ENCODE results near the gene CYREN. TPM values are rescaled to one million over a fixed set of nuclear protein-coding genes. Genes with fewer than 3 reads are reported as not detected.

Gene CYREN
- total and polyA plus RNA-seq, 2 of the 13 experiments (the other 11 are each of a cell fraction or from before 2014, with no cell fraction given): 20.7 to 60.7 TPM

- TF ChIP-seq POGZ (CRISPR knock-in tag; IDR thresholded peaks at IDR 0.05): peak; percentile 93
- peak; percentile 83 for TF ChIP-seq ZFP90 (CRISPR knock-in tag; IDR thresholded peaks at IDR 0.05; ENCODE audit: borderline replicate concordance)
- TF ChIP-seq SMC3 (IDR thresholded peaks at IDR 0.05; ENCODE audit: low read length): peak; percentile 11; the same call in 1 of the 2 replicates
- TF ChIP-seq ZNF382 (CRISPR knock-in tag; IDR thresholded peaks at IDR 0.05; ENCODE audit: borderline replicate concordance): no peak
- TF ChIP-seq IRX3 (CRISPR knock-in tag; IDR thresholded peaks at IDR 0.05; ENCODE audit: borderline replicate concordance, low read depth): 0 out of 2 replicates have a peak, but pooled peaks have one; percentile 35
- peak; percentile 60; the same call in 1 of the 2 replicates for TF ChIP-seq ZIK1 (CRISPR knock-in tag; IDR thresholded peaks at IDR 0.05; ENCODE audit: borderline replicate concordance, low read depth)
- no peak for TF ChIP-seq ZBTB44 (CRISPR knock-in tag; IDR thresholded peaks at IDR 0.05)
- peak; percentile 83; the same call in 1 of the 2 replicates for TF ChIP-seq MTA1 (CRISPR knock-in tag; IDR thresholded peaks at IDR 0.05; ENCODE audit: borderline replicate concordance)
- no peak for TF ChIP-seq ZNF18 (CRISPR knock-in tag; IDR thresholded peaks at IDR 0.05; ENCODE audit: insufficient replicate concordance)
- no peak for TF ChIP-seq SRSF4 (IDR thresholded peaks at IDR 0.05; ENCODE audit: low read depth, low read length, poor library complexity, severe bottlenecking)
- TF ChIP-seq ZNF543 (CRISPR knock-in tag; IDR thresholded peaks at IDR 0.05): peak; percentile 75
- peak; percentile 89 for TF ChIP-seq DMAP1 (CRISPR knock-in tag; IDR thresholded peaks at IDR 0.05)
- TF ChIP-seq ZNF746 (CRISPR knock-in tag; IDR thresholded peaks at IDR 0.05): no peak; the same call in 1 of the 2 replicates
- TF ChIP-seq KLF15 (CRISPR knock-in tag; IDR thresholded peaks at IDR 0.05; ENCODE audit: borderline replicate concordance): peak; percentile 52; the same call in 1 of the 2 replicates
- no peak for TF ChIP-seq ZBTB1 (CRISPR knock-in tag; IDR thresholded peaks at IDR 0.05; ENCODE audit: borderline replicate concordance)
- TF ChIP-seq CSRNP2 (CRISPR knock-in tag; conservative IDR thresholded peaks at IDR 0.05; ENCODE audit: low read depth): no peak
- TF ChIP-seq ARNT (IDR thresholded peaks at IDR 0.05): no peak
- no peak for TF ChIP-seq DBP (CRISPR knock-in tag; IDR thresholded peaks at IDR 0.05; ENCODE audit: not compliant biosample characterization)
- TF ChIP-seq ZNF362 (CRISPR knock-in tag; IDR thresholded peaks at IDR 0.05; ENCODE audit: borderline replicate concordance): no peak
- TF ChIP-seq RARG (CRISPR knock-in tag; IDR thresholded peaks at IDR 0.05; ENCODE audit: low read depth): no peak
Measured at GRCh38 chr7:135170274-135170997, at the start of gene CYREN (continued).
